Breast epithelium (tissue), 4 donors: ENCODE results near the gene BPIFB3. TPM values are rescaled to one million over a fixed set of nuclear protein-coding genes. Genes with fewer than 3 reads are reported as not detected.

Source experiments
- DNase-seq, 2 donors: peaks; one replicate each; pipeline ENCODE4 v3.0.0-alpha.2; 2019; ENCODE audit warnings: low spot score in 2 of 2
- H3K27ac ChIP-seq, 2 donors: fragments of 200-600 bp; sonication (generic) in 1 of 2; one replicate each; pipeline ENCODE4 v1.5.1; 2016 to 2019; ENCODE audit warnings: mild to moderate bottlenecking in 1 of 2
- H3K27me3 ChIP-seq, 2 donors: fragments of 200-600 bp; sonication (generic) in 1 of 2; one replicate each; pipeline versions ENCODE4 v1.5.1 to v1.6.0; 2017 to 2019; ENCODE audit warnings: control low read depth in 1 of 2, mild to moderate bottlenecking in 1 of 2
- H3K36me3 ChIP-seq: fragments of 200-600 bp; one replicate; pipeline ENCODE4 v1.5.1; 2019
- H3K4me1 ChIP-seq, 2 donors: fragments of 200-600 bp; sonication (generic); one replicate each; pipeline ENCODE4 v1.5.1; 2016 to 2019; ENCODE audit warnings: control low read depth in 1 of 2
- H3K4me3 ChIP-seq, 3 donors: fragments of 200-600 bp; sonication (generic); 1 replicate in 2 of 3; 2 replicates in 1 of 3; pipeline ENCODE4 v1.5.1; 2016 to 2019; ENCODE audit warnings: mild to moderate bottlenecking in 3 of 3, moderate library complexity in 2 of 3
- H3K9me3 ChIP-seq, 2 donors: fragments of 200-600 bp; sonication (generic) in 1 of 2; one replicate each; pipeline ENCODE4 v1.5.1; 2016 to 2019; ENCODE audit warnings: control low read depth in 1 of 2
- POLR2A ChIP-seq: fragments of 450-650 bp; IDR thresholded peaks from one replicate; pipeline ENCODE4 v1.6.1; 2016; ENCODE audit warnings: antibody characterized with exemption, mild to moderate bottlenecking, moderate library complexity
- POLR2AphosphoS5 ChIP-seq, 3 donors: sonication (generic); formaldehyde crosslinking; IDR thresholded peaks; one replicate each; pipeline ENCODE4 v1.6.1; 2017; ENCODE audit warnings: antibody characterized with exemption in 3 of 3
- intact Hi-C: fragments of 100-400 bp; cut with DNase I; formaldehyde crosslinking; loops from one replicate; pipeline ENCODE4 v1.15.1; 2023; ENCODE audit warnings: low total_unique reads
- total RNA-seq, 3 donors: library from RNA; depleted of rRNA; stranded (reverse); fragments of >200 nt; gene quantifications; one replicate each; pipeline ENCODE4 v1.1.0, GENCODE V29; 2016
- TF ChIP-seq, protein P1 (sequence below), 3 donors: fragments of 450-650 bp; IDR thresholded peaks; one replicate each; pipeline ENCODE4 v1.5.1; 2016 to 2017; ENCODE audit warnings: antibody characterized with exemption in 3 of 3, mild to moderate bottlenecking in 3 of 3, moderate library complexity in 3 of 3

Gene BPIFB3
- total RNA-seq, 3 donors from 2014 or later, result not detected

DNA sequence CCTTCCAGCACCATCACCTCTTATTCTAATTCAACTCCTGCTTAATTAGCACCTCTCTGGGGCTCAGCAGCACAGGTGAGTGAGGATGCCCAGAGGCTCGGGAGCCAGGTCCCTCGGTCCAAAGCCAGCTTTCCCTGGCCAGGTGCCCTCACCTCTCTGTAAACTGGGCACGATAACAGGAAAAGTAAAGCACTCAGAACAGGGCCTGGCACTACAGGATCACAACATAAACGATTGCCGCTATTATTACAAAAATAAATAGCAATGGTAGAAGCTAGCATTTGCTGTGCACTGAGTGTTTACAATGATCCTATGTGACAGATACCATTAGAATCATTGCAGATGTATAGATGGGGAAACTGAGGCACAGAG is 43.6 kb upstream of the BPIFB3 start:
- TF ChIP-seq, protein P1, sequence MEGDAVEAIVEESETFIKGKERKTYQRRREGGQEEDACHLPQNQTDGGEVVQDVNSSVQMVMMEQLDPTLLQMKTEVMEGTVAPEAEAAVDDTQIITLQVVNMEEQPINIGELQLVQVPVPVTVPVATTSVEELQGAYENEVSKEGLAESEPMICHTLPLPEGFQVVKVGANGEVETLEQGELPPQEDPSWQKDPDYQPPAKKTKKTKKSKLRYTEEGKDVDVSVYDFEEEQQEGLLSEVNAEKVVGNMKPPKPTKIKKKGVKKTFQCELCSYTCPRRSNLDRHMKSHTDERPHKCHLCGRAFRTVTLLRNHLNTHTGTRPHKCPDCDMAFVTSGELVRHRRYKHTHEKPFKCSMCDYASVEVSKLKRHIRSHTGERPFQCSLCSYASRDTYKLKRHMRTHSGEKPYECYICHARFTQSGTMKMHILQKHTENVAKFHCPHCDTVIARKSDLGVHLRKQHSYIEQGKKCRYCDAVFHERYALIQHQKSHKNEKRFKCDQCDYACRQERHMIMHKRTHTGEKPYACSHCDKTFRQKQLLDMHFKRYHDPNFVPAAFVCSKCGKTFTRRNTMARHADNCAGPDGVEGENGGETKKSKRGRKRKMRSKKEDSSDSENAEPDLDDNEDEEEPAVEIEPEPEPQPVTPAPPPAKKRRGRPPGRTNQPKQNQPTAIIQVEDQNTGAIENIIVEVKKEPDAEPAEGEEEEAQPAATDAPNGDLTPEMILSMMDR (IDR thresholded peaks at IDR 0.05), result no peak

DNA sequence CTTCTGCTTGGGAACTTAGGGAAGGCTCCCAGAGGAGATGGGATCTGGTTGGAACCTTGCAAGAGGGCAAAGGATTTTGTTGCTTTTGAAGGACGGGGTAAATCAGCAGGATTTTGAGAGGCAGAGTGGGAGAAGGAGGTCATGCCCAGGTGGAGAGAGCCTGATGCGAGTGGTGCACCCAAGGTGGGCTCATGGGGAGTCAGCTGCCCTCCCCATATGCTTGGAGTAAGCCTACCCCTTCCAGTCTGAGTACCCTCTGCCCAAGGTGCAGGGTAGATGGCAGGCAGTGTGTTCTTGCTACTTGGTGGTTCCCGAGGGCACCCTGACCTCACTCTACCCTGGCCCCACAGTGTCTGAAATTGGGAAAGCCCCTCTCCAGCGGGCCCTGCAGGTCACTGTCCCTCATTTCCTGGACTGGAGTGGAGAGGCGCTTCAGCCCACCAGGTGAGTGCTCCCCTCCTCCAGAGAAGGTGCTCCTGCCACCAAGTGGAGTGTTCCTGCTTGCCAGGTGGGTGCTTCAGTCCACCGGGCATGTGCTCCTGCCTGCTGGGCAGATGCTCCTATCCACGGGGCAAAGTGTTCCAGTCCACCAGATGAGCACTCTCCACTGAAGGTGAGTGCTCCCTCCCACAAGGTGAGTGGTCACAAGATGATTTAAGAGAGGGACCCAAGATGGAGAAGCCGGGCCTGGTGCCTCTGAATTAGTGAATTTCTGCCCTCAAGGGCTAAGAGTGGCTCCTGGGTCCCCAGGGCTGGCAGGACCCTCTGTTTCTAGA is 42.8 kb upstream of the BPIFB3 start:
- intact Hi-C loops, result no loop called here
- no peak for DNase-seq
- H3K27me3 ChIP-seq, result peaks cover 0 to 7% of the 10 kb centered on the region in 2 donors
- no peaks in the 10 kb centered on the region for H3K4me1 ChIP-seq
- TF ChIP-seq POLR2A (no peak), POLR2AphosphoS5 (IDR thresholded peaks at IDR 0.05) (no peak)
- TF ChIP-seq, protein P1 (IDR thresholded peaks at IDR 0.05), result no peak
- H3K36me3 ChIP-seq, result no peaks in the 10 kb centered on the region
- H3K4me3 ChIP-seq, result no peak overlapping the region
- no peak overlapping the region for H3K27ac ChIP-seq
- H3K9me3 ChIP-seq, result no peaks in the 10 kb centered on the region

More for the DNA sequence above, 43.6 kb upstream of the BPIFB3 start:
- Histone ChIP-seq H3K4me3 (no peak overlapping the region), H3K4me1 (no peaks in the 10 kb centered on the region), H3K9me3 (peaks cover 0 to 2% of the 10 kb centered on the region in 2 donors), H3K27me3 (no peaks in the 10 kb centered on the region), H3K36me3 (no peaks in the 10 kb centered on the region), H3K27ac (no peak overlapping the region)
- DNase-seq, result no peak
- intact Hi-C loops, result no loop called here

DNA sequence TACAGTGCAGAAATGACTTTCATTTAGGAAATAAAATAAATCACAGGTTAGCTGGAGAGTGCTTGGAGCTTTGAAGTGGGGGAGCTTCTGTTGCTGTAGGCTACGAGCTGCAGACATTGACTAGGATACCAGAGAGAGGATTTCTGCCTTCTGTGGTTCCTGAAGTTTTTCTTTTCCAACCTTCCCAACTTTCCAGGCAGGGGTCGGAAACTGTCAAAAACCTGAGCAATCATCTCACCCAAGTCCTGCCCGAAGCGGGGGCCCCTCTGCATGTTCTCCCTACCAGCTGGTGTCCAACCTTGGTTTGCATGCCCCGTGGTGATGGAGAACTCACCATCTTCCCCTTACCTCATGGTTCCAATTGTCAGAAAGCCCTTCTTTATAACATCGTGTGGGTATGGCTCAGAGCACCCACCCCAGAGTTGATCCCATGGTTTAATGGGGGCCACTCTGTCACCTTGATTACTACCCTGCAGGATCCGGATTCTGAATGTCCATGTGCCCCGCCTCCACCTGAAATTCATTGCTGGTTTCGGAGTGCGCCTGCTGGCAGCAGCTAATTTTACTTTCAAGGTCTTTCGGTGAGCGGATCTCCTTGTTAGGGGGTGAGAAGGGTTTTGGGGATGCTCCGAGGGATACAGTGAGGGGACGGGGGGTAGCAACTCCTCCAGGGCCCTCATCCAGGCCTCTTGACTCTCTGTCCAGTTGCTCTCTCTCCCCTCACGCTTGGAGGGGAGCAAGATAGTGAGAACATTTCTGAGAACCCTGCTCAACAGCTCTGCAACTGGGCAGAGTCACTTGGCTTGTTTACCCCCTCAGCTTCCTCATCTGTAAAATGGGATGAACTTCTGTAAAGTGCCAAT is 41.1 kb upstream of the BPIFB3 start:
- TF ChIP-seq, protein P1 (IDR thresholded peaks at IDR 0.05), result no peak
- no peak for TF ChIP-seq POLR2A
- no peak for TF ChIP-seq POLR2AphosphoS5 (IDR thresholded peaks at IDR 0.05)

DNA sequence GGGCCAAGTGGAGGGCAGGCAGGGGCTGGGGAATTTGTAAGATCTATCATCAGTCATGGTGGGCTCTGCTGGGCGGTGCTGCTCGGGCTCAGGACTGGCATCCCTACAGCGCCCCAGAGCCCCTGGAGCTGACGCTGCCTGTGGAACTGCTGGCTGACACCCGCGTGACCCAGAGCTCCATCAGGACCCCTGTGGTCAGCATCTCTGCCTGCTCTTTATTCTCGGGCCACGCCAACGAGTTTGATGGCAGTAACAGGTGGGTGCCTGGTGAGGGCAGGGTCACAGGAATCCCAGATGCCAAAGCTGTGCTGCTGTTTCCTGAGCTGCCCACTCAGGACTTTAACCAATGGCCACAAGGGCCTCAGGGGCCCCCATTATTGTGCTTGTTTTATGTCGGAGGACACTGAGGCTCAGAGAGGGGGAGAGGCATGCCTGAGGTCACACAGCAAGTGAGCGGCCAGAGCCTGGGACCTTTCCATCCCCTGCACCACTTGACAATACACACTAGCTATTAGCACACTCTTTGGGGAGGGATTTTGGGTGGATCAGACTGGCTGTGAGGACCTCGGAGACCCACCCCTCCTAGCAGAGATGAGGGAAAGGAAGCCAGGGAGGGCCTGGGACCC is 39.9 kb upstream of the BPIFB3 start:
- Histone ChIP-seq H3K4me3 (no peak overlapping the region), H3K9me3 (no peaks in the 10 kb centered on the region), H3K4me1 (no peaks in the 10 kb centered on the region), H3K36me3 (no peaks in the 10 kb centered on the region), H3K27me3 (peaks cover 0 to 18% of the 10 kb centered on the region in 2 donors), H3K27ac (no peak overlapping the region)
- TF ChIP-seq, protein P1 (IDR thresholded peaks at IDR 0.05), result no peak
- TF ChIP-seq POLR2AphosphoS5 (IDR thresholded peaks at IDR 0.05), result no peak
- TF ChIP-seq POLR2A, result no peak
- intact Hi-C loops, result no loop called here
- DNase-seq, result no peak

More for the DNA sequence above, 41.1 kb upstream of the BPIFB3 start:
- peaks cover 0 to 18% of the 10 kb centered on the region in 2 donors for H3K27me3 ChIP-seq
- intact Hi-C loops, result no loop called here
- H3K9me3 ChIP-seq, result no peaks in the 10 kb centered on the region
- H3K27ac ChIP-seq, result no peak overlapping the region
- no peak for DNase-seq
- no peak overlapping the region for H3K4me3 ChIP-seq
- H3K4me1 ChIP-seq, result no peaks in the 10 kb centered on the region
- no peaks in the 10 kb centered on the region for H3K36me3 ChIP-seq
